Uterus (tissue), 4 donors: ENCODE measurements around the gene IL6ST. TPM values are rescaled to one million over a fixed set of nuclear protein-coding genes. Genes with fewer than 3 reads are reported as not detected.

Experiments used
- DNase-seq, 2 donors: peaks; one replicate each; pipeline ENCODE4 v3.0.0-alpha.2; 2019 to 2020
- H3K27ac ChIP-seq, 2 donors: fragments of 200-600 bp; sonication (generic); 1 replicate in 1 of 2; 2 replicates in 1 of 2; pipeline ENCODE4 v1.5.1; 2016 to 2018
- H3K27me3 ChIP-seq, 2 donors: fragments of 200-600 bp; sonication (generic); one replicate each; pipeline ENCODE4 v1.5.1; 2018 to 2019; ENCODE audit warnings: control low read depth in 1 of 2
- H3K36me3 ChIP-seq, 2 donors: fragments of 200-600 bp; sonication (generic); one replicate each; pipeline ENCODE4 v1.5.1; 2019; ENCODE audit warnings: control low read depth in 1 of 2
- H3K4me1 ChIP-seq, 2 donors: fragments of 200-600 bp; sonication (generic); one replicate each; pipeline ENCODE4 v1.5.1; 2018 to 2019; ENCODE audit warnings: control low read depth in 1 of 2
- H3K4me3 ChIP-seq, 2 donors: fragments of 200-600 bp; sonication (generic); 1 replicate in 1 of 2; 2 replicates in 1 of 2; pipeline ENCODE4 v1.5.1; 2018 to 2019; ENCODE audit warnings: mild to moderate bottlenecking in 1 of 2
- H3K9me3 ChIP-seq, 2 donors: fragments of 200-600 bp; sonication (generic); one replicate each; pipeline ENCODE4 v1.5.1; 2019; ENCODE audit warnings: control low read depth in 1 of 2
- POLR2A ChIP-seq, 2 donors: fragments of 450-650 bp; IDR thresholded peaks; one replicate each; pipeline ENCODE4 v1.6.1; 2016; ENCODE audit warnings: antibody characterized with exemption in 2 of 2, mild to moderate bottlenecking in 1 of 2, moderate library complexity in 1 of 2
- intact Hi-C: fragments of 100-400 bp; cut with DNase I; formaldehyde crosslinking; loops from one replicate; pipeline ENCODE4 v1.15.1; 2023; ENCODE audit warnings: low total_unique reads
- total RNA-seq, 4 donors: library from RNA; depleted of rRNA in 3 of 4; stranded (reverse); fragments of >200 nt in 3 of 4; gene quantifications; one replicate each; pipeline versions ENCODE4 v1.1.0 to v1.2.4, GENCODE V29; 2014 to 2023
- TF ChIP-seq, protein P1 (sequence below), 4 experiments: fragments of 200-600 bp in 2 of 4; fragments of 450-650 bp in 2 of 4; sonication (generic) in 2 of 4; IDR thresholded peaks; one replicate each; pipeline ENCODE4 v1.5.1; 2016 to 2019; ENCODE audit warnings: antibody characterized with exemption in 4 of 4, mild to moderate bottlenecking in 2 of 4, moderate library complexity in 1 of 4
- donor health status: DM: yes; HTN: yes; CAD: no.

The IL6ST gene
- total RNA-seq, 4 donors from 2014 or later: 147 to 414 (median 364) TPM

DNA sequence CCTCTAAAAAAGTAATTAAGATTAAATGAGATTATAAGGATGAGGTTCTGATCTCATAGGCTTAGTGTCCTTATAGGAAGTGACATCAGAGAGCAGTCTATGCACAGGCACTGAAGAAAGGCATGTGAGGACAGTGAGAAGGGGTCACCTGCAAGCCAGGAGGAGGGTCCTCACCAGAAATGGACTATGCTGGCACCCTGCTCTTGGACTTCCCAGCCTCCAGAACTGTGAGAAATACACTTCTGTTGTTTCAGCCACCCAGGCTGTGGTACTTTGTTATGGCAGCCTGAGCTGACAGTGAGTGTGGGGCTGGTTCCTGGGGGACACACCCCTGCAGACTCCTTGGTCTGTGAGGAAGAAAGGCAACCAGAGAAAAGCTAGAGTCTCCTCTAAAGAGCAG is 34.7 kb upstream of the IL6ST start:
- H3K9me3 ChIP-seq: no peaks in the 10 kb centered on the region
- TF ChIP-seq, protein P1, sequence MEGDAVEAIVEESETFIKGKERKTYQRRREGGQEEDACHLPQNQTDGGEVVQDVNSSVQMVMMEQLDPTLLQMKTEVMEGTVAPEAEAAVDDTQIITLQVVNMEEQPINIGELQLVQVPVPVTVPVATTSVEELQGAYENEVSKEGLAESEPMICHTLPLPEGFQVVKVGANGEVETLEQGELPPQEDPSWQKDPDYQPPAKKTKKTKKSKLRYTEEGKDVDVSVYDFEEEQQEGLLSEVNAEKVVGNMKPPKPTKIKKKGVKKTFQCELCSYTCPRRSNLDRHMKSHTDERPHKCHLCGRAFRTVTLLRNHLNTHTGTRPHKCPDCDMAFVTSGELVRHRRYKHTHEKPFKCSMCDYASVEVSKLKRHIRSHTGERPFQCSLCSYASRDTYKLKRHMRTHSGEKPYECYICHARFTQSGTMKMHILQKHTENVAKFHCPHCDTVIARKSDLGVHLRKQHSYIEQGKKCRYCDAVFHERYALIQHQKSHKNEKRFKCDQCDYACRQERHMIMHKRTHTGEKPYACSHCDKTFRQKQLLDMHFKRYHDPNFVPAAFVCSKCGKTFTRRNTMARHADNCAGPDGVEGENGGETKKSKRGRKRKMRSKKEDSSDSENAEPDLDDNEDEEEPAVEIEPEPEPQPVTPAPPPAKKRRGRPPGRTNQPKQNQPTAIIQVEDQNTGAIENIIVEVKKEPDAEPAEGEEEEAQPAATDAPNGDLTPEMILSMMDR (IDR thresholded peaks at IDR 0.05): no peak
- no peak for TF ChIP-seq POLR2A (IDR thresholded peaks at IDR 0.05)
- H3K4me3 ChIP-seq: no peak overlapping the region
- intact Hi-C loops: no loop called here
- no peaks in the 10 kb centered on the region for H3K36me3 ChIP-seq
- H3K27ac ChIP-seq: peak overlapping the region in 1 of 2 donors; percentile 20
- H3K4me1 ChIP-seq: no peaks in the 10 kb centered on the region
- H3K27me3 ChIP-seq: no peaks in the 10 kb centered on the region
- DNase-seq: no peak

DNA sequence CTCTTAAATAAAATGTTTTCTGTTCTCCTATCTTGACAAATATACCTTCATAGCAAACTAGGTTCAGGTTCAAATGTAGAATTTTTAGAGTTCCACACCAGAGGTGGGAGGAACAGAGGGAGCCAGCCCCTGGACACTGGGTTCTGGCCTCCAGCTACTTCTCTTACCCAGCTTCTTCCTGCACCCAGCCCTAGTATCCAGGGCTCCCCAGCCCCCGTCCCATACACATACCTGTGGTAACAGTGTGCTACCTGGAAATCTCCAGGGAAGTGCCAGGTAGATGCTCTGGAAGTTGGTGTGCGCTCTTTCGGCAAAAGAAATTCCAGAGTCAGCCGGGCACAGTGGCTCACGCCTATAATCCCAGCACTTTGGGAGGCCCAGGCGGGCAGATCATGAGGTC is 33.9 kb upstream of the IL6ST start:
- Histone ChIP-seq H3K27me3 (no peaks in the 10 kb centered on the region), H3K4me3 (no peak overlapping the region), H3K27ac (no peak overlapping the region), H3K9me3 (no peaks in the 10 kb centered on the region), H3K36me3 (no peaks in the 10 kb centered on the region), H3K4me1 (no peaks in the 10 kb centered on the region)
- no peak for TF ChIP-seq POLR2A (IDR thresholded peaks at IDR 0.05)
- TF ChIP-seq, protein P1 (IDR thresholded peaks at IDR 0.05): no peak
- intact Hi-C loops: no loop called here
- DNase-seq: no peak

DNA sequence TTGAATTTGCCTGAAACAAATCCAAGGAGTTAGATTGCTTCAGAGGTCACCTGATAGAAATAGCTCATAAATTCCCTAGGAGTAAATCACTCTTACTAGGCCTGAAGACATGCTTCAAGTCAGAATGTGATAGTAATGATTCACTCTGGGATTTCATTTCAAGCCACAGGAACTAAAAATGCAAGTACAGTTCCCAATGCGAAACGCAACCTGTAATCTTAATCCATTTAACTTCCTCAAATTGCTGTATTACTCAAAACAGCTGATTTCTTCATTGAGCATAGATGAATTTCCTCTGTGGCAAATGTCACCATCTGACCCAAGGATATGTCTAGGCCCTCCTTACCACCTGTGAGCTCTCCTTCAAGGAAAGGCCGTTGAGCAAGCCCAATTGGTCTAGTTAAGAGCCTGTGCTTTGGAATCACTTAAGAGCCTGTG is 32.1 kb upstream of the IL6ST start:
- DNase-seq: no peak
- Histone ChIP-seq H3K4me3 (no peak overlapping the region), H3K36me3 (no peaks in the 10 kb centered on the region), H3K27ac (no peak overlapping the region), H3K27me3 (no peaks in the 10 kb centered on the region), H3K4me1 (no peaks in the 10 kb centered on the region), H3K9me3 (no peaks in the 10 kb centered on the region)
- TF ChIP-seq POLR2A (IDR thresholded peaks at IDR 0.05): no peak
- intact Hi-C loops: no loop called here

DNA sequence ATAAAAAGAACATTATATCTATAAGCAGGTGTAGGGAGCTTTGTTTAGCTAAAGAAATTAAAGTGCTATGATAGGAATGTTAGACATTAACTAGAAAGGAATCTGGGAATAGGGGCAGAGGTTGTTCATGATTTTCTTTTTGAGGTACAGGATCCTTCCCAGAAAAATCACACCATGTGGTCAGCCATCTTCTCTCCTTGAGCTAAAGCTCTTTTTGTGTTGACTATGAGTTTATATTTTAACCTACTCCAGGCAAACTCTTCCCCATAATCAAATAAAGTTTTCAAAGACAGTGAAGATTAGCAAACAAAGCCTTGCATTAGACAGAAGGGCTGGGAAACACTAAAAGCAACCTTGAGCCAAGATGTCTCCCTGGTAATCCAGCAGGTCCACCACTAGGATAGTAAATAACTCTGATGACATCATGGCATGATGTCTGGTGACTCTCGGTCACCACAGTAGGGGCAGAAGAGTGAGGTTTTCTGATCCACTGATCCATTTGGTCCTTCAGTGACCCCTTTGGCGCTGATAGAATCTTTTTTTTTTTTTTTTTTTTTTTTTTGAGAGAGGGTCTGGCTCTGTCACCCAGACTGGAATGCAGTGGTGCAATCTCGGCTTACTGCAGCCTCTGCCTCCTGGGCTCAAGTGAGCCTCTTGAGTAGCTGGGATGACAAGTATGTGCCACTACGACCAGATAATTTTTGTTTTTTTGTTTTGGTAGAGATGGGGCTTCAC is 30.6 kb upstream of the IL6ST start:
- Histone ChIP-seq H3K36me3 (no peaks in the 10 kb centered on the region), H3K4me1 (no peaks in the 10 kb centered on the region), H3K9me3 (no peaks in the 10 kb centered on the region), H3K4me3 (no peak overlapping the region), H3K27me3 (no peaks in the 10 kb centered on the region), H3K27ac (no peak overlapping the region)
- DNase-seq: no peak
- no peak for TF ChIP-seq POLR2A (IDR thresholded peaks at IDR 0.05)
- intact Hi-C loops: no loop called here

DNA sequence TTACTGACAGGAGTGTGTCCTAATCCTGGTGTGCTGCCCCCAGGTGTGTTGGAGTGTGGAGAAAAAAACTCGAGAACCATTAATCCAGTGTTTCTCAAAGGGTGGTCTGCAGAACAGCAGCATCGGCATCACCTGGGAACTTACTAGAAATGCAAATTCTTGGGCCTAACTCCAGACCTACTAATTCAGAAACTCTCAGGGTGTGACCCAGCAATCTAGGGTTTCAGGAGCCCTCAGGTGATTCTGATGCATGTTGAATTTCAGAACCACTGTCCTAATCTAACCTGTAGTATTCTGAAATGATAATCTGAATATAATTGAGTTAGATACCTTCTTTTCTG is 30.0 kb upstream of the IL6ST start:
- no peak overlapping the region for H3K27ac ChIP-seq
- intact Hi-C loops: no loop called here
- no peak overlapping the region for H3K4me3 ChIP-seq

DNA sequence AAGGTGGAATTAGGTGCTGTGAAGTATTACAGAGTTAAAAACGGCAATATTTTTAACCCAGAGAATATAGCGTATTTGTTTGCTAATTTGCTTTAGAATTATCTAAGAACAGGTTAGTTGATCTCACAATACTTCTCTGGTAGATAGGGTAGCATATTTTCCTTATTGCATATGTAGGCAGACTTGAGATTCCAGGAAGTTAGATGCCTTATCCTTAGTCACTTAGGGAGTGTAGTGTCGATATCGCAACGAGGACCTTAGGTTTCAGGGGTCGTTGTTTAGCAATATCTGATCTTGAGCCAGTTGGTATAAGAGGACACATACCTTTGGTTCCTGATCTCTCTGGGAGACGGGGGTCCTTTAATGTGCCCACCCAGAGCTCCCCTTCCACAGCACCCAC is 28.5 kb upstream of the IL6ST start:
- intact Hi-C loops: no loop called here
- Histone ChIP-seq H3K9me3 (no peaks in the 10 kb centered on the region), H3K4me1 (no peaks in the 10 kb centered on the region), H3K27ac (no peak overlapping the region), H3K4me3 (no peak overlapping the region), H3K27me3 (no peaks in the 10 kb centered on the region), H3K36me3 (no peaks in the 10 kb centered on the region)
- DNase-seq: no peak
- TF ChIP-seq, protein P1 (IDR thresholded peaks at IDR 0.05): no peak
- TF ChIP-seq POLR2A (IDR thresholded peaks at IDR 0.05): no peak

More for the DNA sequence above, 30.0 kb upstream of the IL6ST start:
- DNase-seq: no peak
- Histone ChIP-seq H3K36me3 (no peaks in the 10 kb centered on the region), H3K9me3 (no peaks in the 10 kb centered on the region), H3K27me3 (no peaks in the 10 kb centered on the region), H3K4me1 (no peaks in the 10 kb centered on the region)
- TF ChIP-seq, protein P1 (IDR thresholded peaks at IDR 0.05): no peak
- no peak for TF ChIP-seq POLR2A (IDR thresholded peaks at IDR 0.05)
